AG10803 (cell line): ENCODE measurements around the gene KLRB1.
A peak's percentile ranks its signal among the peaks of the same experiment; 100 is the strongest.
"Not testable (repeated sequence)": the region's sequence is repeated elsewhere in the genome, so short reads cannot be mapped to it uniquely, and the experiment has no call there.

Experiments used
- DNase-seq: peaks from one replicate; pipeline ENCODE4 v3.0.0; 2010; ENCODE audit warnings: low read depth
- H3K4me3 ChIP-seq: 2 replicates; pipeline ENCODE4 v1.5.1; 2011; ENCODE audit warnings: mild to moderate bottlenecking, low read length, control low read depth
- CTCF ChIP-seq: conservative IDR thresholded peaks from 2 replicates; pipeline ENCODE4 v1.5.1; 2011; ENCODE audit warnings: mild to moderate bottlenecking, low read length, control low read depth, inconsistent platforms

Gene KLRB1

GRCh38 chr12:9646794-9647781 is 39.4 kb upstream of the KLRB1 start:
- peak; percentile 12 for DNase-seq
- TF ChIP-seq CTCF: no peak
- peak overlapping the region; percentile 79 for H3K4me3 ChIP-seq

GRCh38 chr12:9644985-9645551 is 37.4 kb upstream of the KLRB1 start:
- H3K4me3 ChIP-seq, DNase-seq: not testable (repeated sequence)

- no peak overlapping the region for H3K4me3 ChIP-seq
- DNase-seq: no peak
- no peak for TF ChIP-seq CTCF
Observed at GRCh38 chr12:9643266-9643660, 35.5 kb upstream of the KLRB1 start.

GRCh38 chr12:9642606-9643265 is 35.0 kb upstream of the KLRB1 start:
- DNase-seq: no peak
- no peak for TF ChIP-seq CTCF
- no peak overlapping the region for H3K4me3 ChIP-seq

GRCh38 chr12:9640024-9640423 is 32.3 kb upstream of the KLRB1 start:
- H3K4me3 ChIP-seq: no peak overlapping the region
- no peak for TF ChIP-seq CTCF
- no peak for DNase-seq

- no peak overlapping the region for H3K4me3 ChIP-seq
- no peak for DNase-seq
- TF ChIP-seq CTCF: no peak
Observed at GRCh38 chr12:9636851-9637206, 29.1 kb upstream of the KLRB1 start.

- no peak for TF ChIP-seq CTCF
- no peak overlapping the region for H3K4me3 ChIP-seq
- DNase-seq: no peak
Observed at GRCh38 chr12:9636150-9636850, 28.6 kb upstream of the KLRB1 start.
